Measurements from ENCODE around the gene VRTN.

VRTN gene

GRCh38 chr14:74400031-74400685 lies 51.9 kb downstream of the VRTN start:
- no peak for DNase-seq

GRCh38 chr14:74400919-74401503 lies 52.7 kb downstream of the VRTN start:
- DNase-seq = no peak

GRCh38 chr14:74401504-74402241 lies 53.4 kb downstream of the VRTN start:
- DNase-seq = no peak

GRCh38 chr14:74402401-74403251 lies 54.4 kb downstream of the VRTN start:
- no peak for DNase-seq

- no peak for DNase-seq
These were observed 55.5 kb downstream of the VRTN start for GRCh38 chr14:74403619-74404417.

GRCh38 chr14:74404435-74404834 lies 56.2 kb downstream of the VRTN start:
- no peak for DNase-seq

- no peak for DNase-seq
These were observed 57.4 kb downstream of the VRTN start for GRCh38 chr14:74405663-74406062.

- DNase-seq = no peak
These were observed 58.9 kb downstream of the VRTN start for GRCh38 chr14:74407021-74407800.

- no peak for DNase-seq
These were observed 59.5 kb downstream of the VRTN start for GRCh38 chr14:74407801-74408154.

- DNase-seq = no peak
These were observed 60.6 kb downstream of the VRTN start for GRCh38 chr14:74408870-74409269.

- no peak for DNase-seq
These were observed 61.2 kb downstream of the VRTN start for GRCh38 chr14:74409441-74409840.
